SK-N-MC (cell line): ENCODE results near the gene ZNF700.

Source experiments
- EZH2 ChIP-seq: fragments of 200-600 bp; sonication (generic); IDR thresholded peaks from one replicate; pipeline ENCODE4 v1.6.1; 2017; ENCODE audit warnings: antibody characterized with exemption
- POLR2AphosphoS5 ChIP-seq: IDR thresholded peaks from 2 replicates; pipeline ENCODE4 v1.6.1; 2012; ENCODE audit warnings: mild to moderate bottlenecking, low read depth, low read length, borderline replicate concordance

- no peak for TF ChIP-seq POLR2AphosphoS5
- TF ChIP-seq EZH2 = no peak
Observed at GRCh38 chr19:11964496-11964857, 39.6 kb downstream of the ZNF700 start.
